Chondrocyte (in vitro differentiated cells): ENCODE data around the gene SEMA7A. TPM values are rescaled to one million over a fixed set of nuclear protein-coding genes. Genes with fewer than 3 reads are reported as not detected.

Experiments
- DNase-seq: peaks from one replicate; pipeline ENCODE4 v3.0.0; 2021; ENCODE audit warnings: mixed read lengths, low spot score
- H3K27ac Mint-ChIP-seq: one replicate; pipeline ENCODE4 v1.8.0; 2021; ENCODE audit warnings: mild to moderate bottlenecking, moderate library complexity, mixed read lengths; ENCODE audit not compliant: unreplicated experiment
- H3K27me3 Mint-ChIP-seq: 2 replicates; pipeline ENCODE4 v1.8.0; 2021; ENCODE audit warnings: low read depth, mixed read lengths
- H3K36me3 Mint-ChIP-seq: 2 replicates; pipeline ENCODE4 v1.8.0; 2021; ENCODE audit warnings: low read depth, mixed read lengths
- H3K4me1 Mint-ChIP-seq: 2 replicates; pipeline ENCODE4 v1.8.0; 2021; ENCODE audit warnings: low read depth, mild to moderate bottlenecking, mixed read lengths
- H3K4me3 Mint-ChIP-seq: one replicate; pipeline ENCODE4 v1.8.0; 2021; ENCODE audit warnings: mild to moderate bottlenecking, moderate library complexity, mixed read lengths; ENCODE audit not compliant: unreplicated experiment
- H3K9me3 Mint-ChIP-seq: 2 replicates; pipeline ENCODE4 v1.8.0; 2021; ENCODE audit warnings: low read depth, mixed read lengths
- total RNA-seq: library from RNA; stranded (reverse); gene quantifications from 3 replicates; pipeline ENCODE4 v1.2.1, GENCODE V29; 2021
- TF ChIP-seq, protein P1 (sequence below): fragments of 200-600 bp; sonication (generic); IDR thresholded peaks from 2 replicates; pipeline ENCODE4 v1.5.0; 2021; ENCODE audit warnings: antibody characterized with exemption, mild to moderate bottlenecking, moderate library complexity

SEMA7A gene
- total RNA-seq, 1 donor from 2014 or later, result 2.3 TPM

GRCh38 chr15:74409225-74409624 lies 24.5 kb downstream of the SEMA7A start:
- peaks cover 16% of the 10 kb centered on the region for H3K4me1 Mint-ChIP-seq
- DNase-seq, result no peak
- no peaks in the 10 kb centered on the region for H3K9me3 Mint-ChIP-seq
- H3K27me3 Mint-ChIP-seq, result no peaks in the 10 kb centered on the region
- H3K36me3 Mint-ChIP-seq, result no peaks in the 10 kb centered on the region
- H3K27ac Mint-ChIP-seq, result no peak overlapping the region
- no peak overlapping the region for H3K4me3 Mint-ChIP-seq
- TF ChIP-seq, protein P1, sequence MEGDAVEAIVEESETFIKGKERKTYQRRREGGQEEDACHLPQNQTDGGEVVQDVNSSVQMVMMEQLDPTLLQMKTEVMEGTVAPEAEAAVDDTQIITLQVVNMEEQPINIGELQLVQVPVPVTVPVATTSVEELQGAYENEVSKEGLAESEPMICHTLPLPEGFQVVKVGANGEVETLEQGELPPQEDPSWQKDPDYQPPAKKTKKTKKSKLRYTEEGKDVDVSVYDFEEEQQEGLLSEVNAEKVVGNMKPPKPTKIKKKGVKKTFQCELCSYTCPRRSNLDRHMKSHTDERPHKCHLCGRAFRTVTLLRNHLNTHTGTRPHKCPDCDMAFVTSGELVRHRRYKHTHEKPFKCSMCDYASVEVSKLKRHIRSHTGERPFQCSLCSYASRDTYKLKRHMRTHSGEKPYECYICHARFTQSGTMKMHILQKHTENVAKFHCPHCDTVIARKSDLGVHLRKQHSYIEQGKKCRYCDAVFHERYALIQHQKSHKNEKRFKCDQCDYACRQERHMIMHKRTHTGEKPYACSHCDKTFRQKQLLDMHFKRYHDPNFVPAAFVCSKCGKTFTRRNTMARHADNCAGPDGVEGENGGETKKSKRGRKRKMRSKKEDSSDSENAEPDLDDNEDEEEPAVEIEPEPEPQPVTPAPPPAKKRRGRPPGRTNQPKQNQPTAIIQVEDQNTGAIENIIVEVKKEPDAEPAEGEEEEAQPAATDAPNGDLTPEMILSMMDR, result no peak

DNA sequence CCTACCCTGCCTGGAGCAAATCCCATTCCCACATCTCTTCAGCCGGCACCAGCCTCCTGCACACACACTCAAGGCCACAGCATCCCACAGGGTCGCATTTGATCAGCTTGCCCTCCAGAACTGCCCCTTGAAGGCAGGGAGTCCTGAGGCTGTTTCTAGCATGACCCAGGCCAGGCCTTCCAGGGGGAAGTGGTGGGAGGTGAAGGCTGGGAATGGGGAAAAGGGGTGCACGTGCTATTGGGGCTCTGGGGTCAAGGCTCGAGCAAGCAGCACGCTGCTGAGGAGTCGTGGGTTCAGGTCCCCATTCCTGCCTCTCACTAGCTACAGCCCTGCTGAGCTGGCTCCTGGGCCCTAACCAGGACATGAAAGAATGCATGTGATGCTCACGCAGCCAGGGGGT lies 24.9 kb downstream of the SEMA7A start:
- Mint-ChIP-seq H3K27ac (no peak overlapping the region), H3K36me3 (no peaks in the 10 kb centered on the region)

DNA sequence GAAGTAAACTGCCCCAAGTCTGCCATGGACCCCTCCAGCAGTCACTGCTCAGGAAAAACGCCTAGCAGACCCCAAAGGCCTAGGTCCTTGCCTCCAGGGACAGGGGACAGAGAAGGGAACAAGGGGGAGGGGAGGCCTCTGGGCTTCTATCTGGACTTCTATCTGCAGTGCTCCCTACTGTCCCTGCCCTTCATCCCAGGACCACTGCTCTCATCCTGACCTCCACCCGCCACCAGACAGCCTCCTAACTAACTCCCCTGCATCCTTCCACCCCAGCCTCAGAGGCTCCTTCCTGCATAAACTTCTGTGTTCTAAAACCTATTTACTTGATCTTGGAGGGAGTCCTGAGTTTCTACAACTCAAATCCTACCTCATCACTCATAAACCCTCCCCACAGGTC lies 25.4 kb downstream of the SEMA7A start:
- DNase-seq, result no peak
- no peaks in the 10 kb centered on the region for H3K36me3 Mint-ChIP-seq
- H3K9me3 Mint-ChIP-seq, result no peaks in the 10 kb centered on the region
- H3K4me3 Mint-ChIP-seq, result no peak overlapping the region
- H3K27ac Mint-ChIP-seq, result peak overlapping the region; percentile 17
- H3K27me3 Mint-ChIP-seq, result no peaks in the 10 kb centered on the region
- peaks cover 23% of the 10 kb centered on the region for H3K4me1 Mint-ChIP-seq
- TF ChIP-seq, protein P1, result no peak

More for the DNA sequence above, 24.9 kb downstream of the SEMA7A start:
- peaks cover 20% of the 10 kb centered on the region for H3K4me1 Mint-ChIP-seq
- DNase-seq, result no peak
- TF ChIP-seq, protein P1, result no peak
- H3K9me3 Mint-ChIP-seq, result no peaks in the 10 kb centered on the region
- no peak overlapping the region for H3K4me3 Mint-ChIP-seq
- H3K27me3 Mint-ChIP-seq, result no peaks in the 10 kb centered on the region

- Mint-ChIP-seq H3K9me3 (no peaks in the 10 kb centered on the region), H3K4me3 (no peak overlapping the region), H3K36me3 (no peaks in the 10 kb centered on the region), H3K27ac (peak overlapping the region; percentile 33), H3K27me3 (no peaks in the 10 kb centered on the region), H3K4me1 (peaks cover 23% of the 10 kb centered on the region)
- TF ChIP-seq, protein P1, result no peak
- no peak for DNase-seq
Observed at GRCh38 chr15:74406992-74407705, 26.6 kb downstream of the SEMA7A start.

DNA sequence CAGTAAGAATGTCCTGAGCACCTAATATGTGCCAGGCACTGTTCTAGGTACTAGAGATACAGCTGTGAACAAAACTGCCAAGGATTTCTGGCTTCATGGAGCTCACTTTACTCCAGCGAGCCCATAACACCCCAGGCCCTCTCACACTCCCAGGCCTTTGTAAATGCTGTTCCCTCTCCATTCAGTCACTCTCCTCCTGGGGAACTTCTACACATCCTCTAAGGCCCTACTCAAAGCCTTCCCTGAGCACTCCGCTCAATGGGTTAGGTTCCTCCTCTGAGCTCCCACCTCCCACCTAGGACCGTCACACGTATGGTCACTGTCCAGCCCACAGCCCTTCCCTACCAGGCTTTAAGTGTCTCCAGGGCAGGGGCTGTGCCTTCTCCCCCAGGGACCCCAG lies 27.2 kb downstream of the SEMA7A start:
- Mint-ChIP-seq H3K4me1 (peaks cover 23% of the 10 kb centered on the region), H3K4me3 (no peak overlapping the region), H3K27me3 (peaks cover 4% of the 10 kb centered on the region), H3K36me3 (no peaks in the 10 kb centered on the region), H3K27ac (no peak overlapping the region), H3K9me3 (no peaks in the 10 kb centered on the region)
- DNase-seq, result no peak
- TF ChIP-seq, protein P1, result no peak
